Breast epithelium (tissue), 4 donors: ENCODE data around the gene CD53. TPM values are rescaled to one million over a fixed set of nuclear protein-coding genes. Genes with fewer than 3 reads are reported as not detected.

Experiments
- DNase-seq, 2 donors: peaks; one replicate each; pipeline ENCODE4 v3.0.0-alpha.2; 2019; ENCODE audit warnings: low spot score in 2 of 2
- H3K27ac ChIP-seq, 2 donors: fragments of 200-600 bp; sonication (generic) in 1 of 2; one replicate each; pipeline ENCODE4 v1.5.1; 2016 to 2019; ENCODE audit warnings: mild to moderate bottlenecking in 1 of 2
- H3K27me3 ChIP-seq, 2 donors: fragments of 200-600 bp; sonication (generic) in 1 of 2; one replicate each; pipeline versions ENCODE4 v1.5.1 to v1.6.0; 2017 to 2019; ENCODE audit warnings: control low read depth in 1 of 2, mild to moderate bottlenecking in 1 of 2
- H3K36me3 ChIP-seq: fragments of 200-600 bp; one replicate; pipeline ENCODE4 v1.5.1; 2019
- H3K4me1 ChIP-seq, 2 donors: fragments of 200-600 bp; sonication (generic); one replicate each; pipeline ENCODE4 v1.5.1; 2016 to 2019; ENCODE audit warnings: control low read depth in 1 of 2
- H3K4me3 ChIP-seq, 3 donors: fragments of 200-600 bp; sonication (generic); 1 replicate in 2 of 3; 2 replicates in 1 of 3; pipeline ENCODE4 v1.5.1; 2016 to 2019; ENCODE audit warnings: mild to moderate bottlenecking in 3 of 3, moderate library complexity in 2 of 3
- H3K9me3 ChIP-seq, 2 donors: fragments of 200-600 bp; sonication (generic) in 1 of 2; one replicate each; pipeline ENCODE4 v1.5.1; 2016 to 2019; ENCODE audit warnings: control low read depth in 1 of 2
- POLR2A ChIP-seq: fragments of 450-650 bp; IDR thresholded peaks from one replicate; pipeline ENCODE4 v1.6.1; 2016; ENCODE audit warnings: antibody characterized with exemption, mild to moderate bottlenecking, moderate library complexity
- POLR2AphosphoS5 ChIP-seq, 3 donors: sonication (generic); formaldehyde crosslinking; IDR thresholded peaks; one replicate each; pipeline ENCODE4 v1.6.1; 2017; ENCODE audit warnings: antibody characterized with exemption in 3 of 3
- intact Hi-C: fragments of 100-400 bp; cut with DNase I; formaldehyde crosslinking; loops from one replicate; pipeline ENCODE4 v1.15.1; 2023; ENCODE audit warnings: low total_unique reads
- total RNA-seq, 3 donors: library from RNA; depleted of rRNA; stranded (reverse); fragments of >200 nt; gene quantifications; one replicate each; pipeline ENCODE4 v1.1.0, GENCODE V29; 2016
- TF ChIP-seq, protein P1 (sequence below), 3 donors: fragments of 450-650 bp; IDR thresholded peaks; one replicate each; pipeline ENCODE4 v1.5.1; 2016 to 2017; ENCODE audit warnings: antibody characterized with exemption in 3 of 3, mild to moderate bottlenecking in 3 of 3, moderate library complexity in 3 of 3

CD53 gene
- total RNA-seq, 3 donors from 2014 or later = 36.1 to 72.6 (median 50.2) TPM

DNA sequence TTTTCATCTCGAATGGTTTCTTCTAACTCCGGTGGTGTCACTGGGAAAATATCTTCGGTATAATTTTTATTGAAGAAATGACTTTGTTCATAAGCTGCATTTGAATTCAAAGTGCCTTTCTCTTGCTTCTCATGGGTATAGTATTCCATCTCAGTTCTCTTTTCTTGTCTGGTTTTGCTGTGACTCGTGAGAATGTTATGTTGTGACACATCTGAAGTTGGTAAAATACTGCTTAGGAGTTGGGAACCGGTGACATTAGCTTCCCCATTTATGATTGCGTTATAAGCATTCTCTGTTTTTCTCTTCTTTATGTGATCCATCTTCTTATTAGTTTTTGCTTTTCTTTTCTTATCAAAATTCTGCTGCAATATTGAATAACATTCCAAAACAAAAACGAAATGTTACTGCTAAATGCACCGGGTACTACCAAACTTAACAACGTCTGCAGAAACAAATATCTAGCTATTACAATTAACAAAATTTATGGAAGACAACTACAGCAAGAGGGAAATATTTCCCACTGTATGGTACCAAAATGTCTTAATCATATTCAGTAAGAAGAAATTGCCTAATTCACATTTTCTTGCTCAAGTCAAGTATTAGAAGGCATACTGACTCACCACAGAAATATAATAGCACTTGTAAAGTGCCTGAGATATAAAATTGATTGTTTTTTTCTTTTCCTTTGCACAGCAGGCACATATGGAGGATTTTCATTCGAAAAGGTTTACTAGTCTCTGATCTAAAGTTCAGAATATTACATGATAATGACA is 75.3 kb downstream of the CD53 start:
- TF ChIP-seq POLR2AphosphoS5 (IDR thresholded peaks at IDR 0.05) (no peak), POLR2A (no peak)
- TF ChIP-seq, protein P1, sequence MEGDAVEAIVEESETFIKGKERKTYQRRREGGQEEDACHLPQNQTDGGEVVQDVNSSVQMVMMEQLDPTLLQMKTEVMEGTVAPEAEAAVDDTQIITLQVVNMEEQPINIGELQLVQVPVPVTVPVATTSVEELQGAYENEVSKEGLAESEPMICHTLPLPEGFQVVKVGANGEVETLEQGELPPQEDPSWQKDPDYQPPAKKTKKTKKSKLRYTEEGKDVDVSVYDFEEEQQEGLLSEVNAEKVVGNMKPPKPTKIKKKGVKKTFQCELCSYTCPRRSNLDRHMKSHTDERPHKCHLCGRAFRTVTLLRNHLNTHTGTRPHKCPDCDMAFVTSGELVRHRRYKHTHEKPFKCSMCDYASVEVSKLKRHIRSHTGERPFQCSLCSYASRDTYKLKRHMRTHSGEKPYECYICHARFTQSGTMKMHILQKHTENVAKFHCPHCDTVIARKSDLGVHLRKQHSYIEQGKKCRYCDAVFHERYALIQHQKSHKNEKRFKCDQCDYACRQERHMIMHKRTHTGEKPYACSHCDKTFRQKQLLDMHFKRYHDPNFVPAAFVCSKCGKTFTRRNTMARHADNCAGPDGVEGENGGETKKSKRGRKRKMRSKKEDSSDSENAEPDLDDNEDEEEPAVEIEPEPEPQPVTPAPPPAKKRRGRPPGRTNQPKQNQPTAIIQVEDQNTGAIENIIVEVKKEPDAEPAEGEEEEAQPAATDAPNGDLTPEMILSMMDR (IDR thresholded peaks at IDR 0.05) = no peak
- no peaks in the 10 kb centered on the region for H3K27me3 ChIP-seq
- H3K9me3 ChIP-seq = peaks cover 0 to 19% of the 10 kb centered on the region in 2 donors
- H3K4me3 ChIP-seq = no peak overlapping the region
- H3K36me3 ChIP-seq = peaks cover 10% of the 10 kb centered on the region
- intact Hi-C loops = no loop called here
- no peak for DNase-seq
- H3K27ac ChIP-seq = no peak overlapping the region
- no peaks in the 10 kb centered on the region for H3K4me1 ChIP-seq

Other genes with a start within 250 kb of the CD53 start
- 1 to 10 TPM in 2 of 3 donors, under 1 TPM in 1; 0.96 to 3.9 (median 2.2) TPM for gene KCNA3, start 198.2 kb upstream of the CD53 start, total RNA-seq
- gene LRIF1, start 90.8 kb downstream of the CD53 start, total RNA-seq = 10 to 100 TPM in 1 of 3 donors, 1 to 10 TPM in 2; 9.5 to 17.0 (median 9.8) TPM